Right atrium auricular region (tissue), 2 donors: Measurements from ENCODE around the gene ARHGEF4. TPM values are rescaled to one million over a fixed set of nuclear protein-coding genes. Genes with fewer than 3 reads are reported as not detected.

Experiments used
- DNase-seq: peaks from one replicate; pipeline ENCODE4 v3.0.0-alpha.2; 2019; ENCODE audit warnings: low spot score
- H3K27ac ChIP-seq, 2 donors: fragments of 200-600 bp; sonication (generic); 1 replicate in 1 of 2; 2 replicates in 1 of 2; pipeline ENCODE4 v1.5.1; 2016 to 2019
- H3K27me3 ChIP-seq, 2 donors: fragments of 200-600 bp; sonication (generic); one replicate each; pipeline versions ENCODE4 v1.5.1 to v1.6.0; 2017 to 2019
- H3K36me3 ChIP-seq: fragments of 200-600 bp; sonication (generic); one replicate; pipeline ENCODE4 v1.5.1; 2016
- H3K4me1 ChIP-seq, 2 donors: fragments of 200-600 bp; sonication (generic); one replicate each; pipeline versions ENCODE4 v1.5.1 to v1.6.0; 2017 to 2019
- H3K4me3 ChIP-seq, 2 donors: fragments of 200-600 bp; sonication (generic); 1 replicate in 1 of 2; 2 replicates in 1 of 2; pipeline ENCODE4 v1.5.1; 2017 to 2019; ENCODE audit warnings: mild to moderate bottlenecking in 1 of 2, moderate library complexity in 1 of 2
- H3K9me3 ChIP-seq, 2 donors: fragments of 200-600 bp; sonication (generic); one replicate each; pipeline ENCODE4 v1.5.1; 2019
- total RNA-seq, 2 donors: library from RNA; depleted of rRNA; stranded (reverse); fragments of >200 nt; gene quantifications; one replicate each; pipeline ENCODE4 v1.1.0, GENCODE V29; 2016
- TF ChIP-seq, protein P1 (sequence below), 2 donors: fragments of 200-600 bp; sonication (generic); IDR thresholded peaks; one replicate each; pipeline ENCODE4 v1.5.1; 2019; ENCODE audit warnings: antibody characterized with exemption in 2 of 2

ARHGEF4 gene
- total RNA-seq, 2 donors from 2014 or later = 3.5 to 8.1 TPM

- DNase-seq = no peak
- Histone ChIP-seq H3K4me1 (no peaks in the 10 kb centered on the region), H3K4me3 (no peak overlapping the region), H3K9me3 (no peaks in the 10 kb centered on the region), H3K36me3 (no peaks in the 10 kb centered on the region), H3K27ac (no peak overlapping the region), H3K27me3 (no peaks in the 10 kb centered on the region)
- TF ChIP-seq, protein P1, sequence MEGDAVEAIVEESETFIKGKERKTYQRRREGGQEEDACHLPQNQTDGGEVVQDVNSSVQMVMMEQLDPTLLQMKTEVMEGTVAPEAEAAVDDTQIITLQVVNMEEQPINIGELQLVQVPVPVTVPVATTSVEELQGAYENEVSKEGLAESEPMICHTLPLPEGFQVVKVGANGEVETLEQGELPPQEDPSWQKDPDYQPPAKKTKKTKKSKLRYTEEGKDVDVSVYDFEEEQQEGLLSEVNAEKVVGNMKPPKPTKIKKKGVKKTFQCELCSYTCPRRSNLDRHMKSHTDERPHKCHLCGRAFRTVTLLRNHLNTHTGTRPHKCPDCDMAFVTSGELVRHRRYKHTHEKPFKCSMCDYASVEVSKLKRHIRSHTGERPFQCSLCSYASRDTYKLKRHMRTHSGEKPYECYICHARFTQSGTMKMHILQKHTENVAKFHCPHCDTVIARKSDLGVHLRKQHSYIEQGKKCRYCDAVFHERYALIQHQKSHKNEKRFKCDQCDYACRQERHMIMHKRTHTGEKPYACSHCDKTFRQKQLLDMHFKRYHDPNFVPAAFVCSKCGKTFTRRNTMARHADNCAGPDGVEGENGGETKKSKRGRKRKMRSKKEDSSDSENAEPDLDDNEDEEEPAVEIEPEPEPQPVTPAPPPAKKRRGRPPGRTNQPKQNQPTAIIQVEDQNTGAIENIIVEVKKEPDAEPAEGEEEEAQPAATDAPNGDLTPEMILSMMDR (IDR thresholded peaks at IDR 0.05) = no peak
Observed at GRCh38 chr2:130851624-130852382, 15.1 kb downstream of the ARHGEF4 start.

- Histone ChIP-seq H3K27me3 (no peaks in the 10 kb centered on the region), H3K27ac (no peak overlapping the region), H3K36me3 (no peaks in the 10 kb centered on the region), H3K4me3 (no peak overlapping the region), H3K4me1 (no peaks in the 10 kb centered on the region), H3K9me3 (no peaks in the 10 kb centered on the region)
- TF ChIP-seq, protein P1 (IDR thresholded peaks at IDR 0.05) = no peak
- DNase-seq = no peak
Observed at GRCh38 chr2:130852521-130853115, 15.9 kb downstream of the ARHGEF4 start.

- Histone ChIP-seq H3K27me3 (no peaks in the 10 kb centered on the region), H3K27ac (no peak overlapping the region), H3K9me3 (no peaks in the 10 kb centered on the region), H3K36me3 (no peaks in the 10 kb centered on the region), H3K4me1 (no peaks in the 10 kb centered on the region), H3K4me3 (no peak overlapping the region)
- TF ChIP-seq, protein P1 (IDR thresholded peaks at IDR 0.05) = no peak
- DNase-seq = no peak
Observed at GRCh38 chr2:130853391-130853790, 16.7 kb downstream of the ARHGEF4 start.

DNA sequence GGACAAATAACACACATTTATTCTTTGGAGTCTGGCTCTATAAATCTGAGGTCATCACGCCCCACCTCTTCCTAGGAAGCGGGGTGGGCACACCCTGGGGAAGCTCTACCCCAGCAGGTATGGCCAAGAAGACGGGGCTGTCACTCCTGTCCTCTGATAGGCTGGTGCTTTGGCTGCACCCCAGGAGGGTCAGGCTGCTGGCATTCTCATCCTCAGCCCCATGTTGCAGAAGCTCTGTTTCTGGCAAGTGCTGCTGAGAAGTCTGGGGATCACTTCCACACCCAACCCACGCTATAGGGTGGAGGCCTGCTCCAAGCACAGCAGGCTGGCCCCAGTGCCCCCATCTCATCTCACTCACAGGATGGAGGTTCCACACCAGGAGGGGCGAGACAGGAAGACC, 17.6 kb downstream of the ARHGEF4 start:
- no peak overlapping the region for H3K4me3 ChIP-seq
- no peak overlapping the region for H3K27ac ChIP-seq
- no peaks in the 10 kb centered on the region for H3K36me3 ChIP-seq
- no peak for DNase-seq
- no peaks in the 10 kb centered on the region for H3K27me3 ChIP-seq
- no peaks in the 10 kb centered on the region for H3K4me1 ChIP-seq
- no peaks in the 10 kb centered on the region for H3K9me3 ChIP-seq
- TF ChIP-seq, protein P1 (IDR thresholded peaks at IDR 0.05) = no peak

GRCh38 chr2:130864830-130865800, 28.4 kb downstream of the ARHGEF4 start:
- DNase-seq = peak; percentile 67
- H3K27ac ChIP-seq = peak overlapping the region in 1 of 2 donors; percentile 36
- TF ChIP-seq, protein P1 (IDR thresholded peaks at IDR 0.05) = no peak

More at GRCh38 chr2:130864830-130865800, 28.4 kb downstream of the ARHGEF4 start:
- H3K27me3 ChIP-seq = no peaks in the 10 kb centered on the region
- H3K36me3 ChIP-seq = no peaks in the 10 kb centered on the region
- no peak overlapping the region for H3K4me3 ChIP-seq
- peaks cover 0 to 11% of the 10 kb centered on the region in 2 donors for H3K4me1 ChIP-seq
- H3K9me3 ChIP-seq = no peaks in the 10 kb centered on the region
